ENCODE data around the gene NUP153. TPM values are rescaled to one million over a fixed set of nuclear protein-coding genes. Genes with fewer than 3 reads are reported as not detected.

Gene NUP153
- total RNA-seq, 2 experiments from 2014 or later = 72.5 to 88.0 TPM

- H2AFZ ChIP-seq (ENCODE audit: low read length) = no peak overlapping the region
- H3K27ac ChIP-seq (ENCODE audit: low read depth, low read length, poor library complexity, severe bottlenecking) = no peak overlapping the region
- H3K9me2 ChIP-seq (ENCODE audit: insufficient read depth, low read length) = no peaks in the 10 kb centered on the region
- H3K79me2 ChIP-seq (ENCODE audit: insufficient read depth, low read depth, low read length) = peaks cover 2% of the 10 kb centered on the region; the same call in 1 of the 2 replicates
- intact Hi-C loops (cut with micrococcal nuclease; ENCODE audit: unreplicated experiment) = no loop called here
- ChIA-PET CTCF (ENCODE audit: unreplicated experiment) (no interaction called here), POLR2A (interaction anchor here (1.2 kb wide), 1 partner anchor 111 kb away, joined by 6 read pairs; no protein-coding TSS in a partner anchor)
- no peak overlapping the region for H3K4me2 ChIP-seq (ENCODE audit: low read length)
- no peak overlapping the region for H3K4me3 ChIP-seq (ENCODE audit: low read depth, low read length, poor library complexity, severe bottlenecking)
- H3K4me1 ChIP-seq (ENCODE audit: insufficient read depth, low read length, poor library complexity, severe bottlenecking) = peaks cover 5% of the 10 kb centered on the region
- no TSS peak for BruUV-seq (replicated peaks)
- TF ChIP-seq EZH2phosphoT487 (IDR thresholded peaks at IDR 0.05; ENCODE audit: borderline replicate concordance, low read depth, low read length) = no peak
- TF ChIP-seq CTCF (conservative IDR thresholded peaks at IDR 0.05; ENCODE audit: low read length) = no peak
- H3K36me3 ChIP-seq (ENCODE audit: insufficient read depth, low read length) = no peaks in the 10 kb centered on the region
- no peaks in the 10 kb centered on the region for H4K20me1 ChIP-seq (ENCODE audit: insufficient read depth, low read length)
- H3K9me3 ChIP-seq (ENCODE audit: low read length) = no peaks in the 10 kb centered on the region
- DNase-seq (ENCODE audit: low spot score) = no peak
These were observed 110.6 kb downstream of the NUP153 start for GRCh38 chr6:17596085-17596484.

- Histone ChIP-seq H3K4me2 (ENCODE audit: low read length) (no peak overlapping the region), H3K4me1 (ENCODE audit: insufficient read depth, low read length, poor library complexity, severe bottlenecking) (no peaks in the 10 kb centered on the region), H3K36me3 (ENCODE audit: insufficient read depth, low read length) (no peaks in the 10 kb centered on the region), H3K27ac (ENCODE audit: low read depth, low read length, poor library complexity, severe bottlenecking) (no peak overlapping the region), H4K20me1 (ENCODE audit: insufficient read depth, low read length) (no peaks in the 10 kb centered on the region), H3K79me2 (ENCODE audit: insufficient read depth, low read depth, low read length) (no peaks in the 10 kb centered on the region), H3K9me3 (ENCODE audit: low read length) (no peaks in the 10 kb centered on the region), H3K4me3 (ENCODE audit: low read depth, low read length, poor library complexity, severe bottlenecking) (no peak overlapping the region), H2AFZ (ENCODE audit: low read length) (no peak overlapping the region), H3K9me2 (ENCODE audit: insufficient read depth, low read length) (no peaks in the 10 kb centered on the region)
- no peak for TF ChIP-seq CTCF (conservative IDR thresholded peaks at IDR 0.05; ENCODE audit: low read length)
- TF ChIP-seq EZH2phosphoT487 (IDR thresholded peaks at IDR 0.05; ENCODE audit: borderline replicate concordance, low read depth, low read length) = no peak
- intact Hi-C loops (cut with micrococcal nuclease; ENCODE audit: unreplicated experiment) = no loop called here
- DNase-seq (ENCODE audit: low spot score) = no peak
- BruUV-seq (replicated peaks) = no TSS peak
- ChIA-PET POLR2A (interaction anchor here (0.7 kb wide), 1 partner anchor 1269 kb away, joined by 7 read pairs; no protein-coding TSS in a partner anchor), CTCF (ENCODE audit: unreplicated experiment) (no interaction called here)
These were observed 113.5 kb downstream of the NUP153 start for GRCh38 chr6:17593246-17593645.

- H3K4me2 ChIP-seq (ENCODE audit: low read length) = no peak overlapping the region
- H3K79me2 ChIP-seq (ENCODE audit: insufficient read depth, low read depth, low read length) = no peaks in the 10 kb centered on the region
- ChIA-PET CTCF (ENCODE audit: unreplicated experiment) (no interaction called here), POLR2A (interaction anchor here (0.6 to 1.0 kb wide), 2 partner anchors 211 to 213 kb away, joined by 3 to 4 read pairs; no protein-coding TSS in a partner anchor)
- H3K36me3 ChIP-seq (ENCODE audit: insufficient read depth, low read length) = no peaks in the 10 kb centered on the region
- no peak overlapping the region for H3K27ac ChIP-seq (ENCODE audit: low read depth, low read length, poor library complexity, severe bottlenecking)
- no peak for DNase-seq (ENCODE audit: low spot score)
- BruUV-seq (replicated peaks) = no TSS peak
- H3K9me2 ChIP-seq (ENCODE audit: insufficient read depth, low read length) = no peaks in the 10 kb centered on the region
- H2AFZ ChIP-seq (ENCODE audit: low read length) = no peak overlapping the region
- TF ChIP-seq CTCF (conservative IDR thresholded peaks at IDR 0.05; ENCODE audit: low read length) (no peak), EZH2phosphoT487 (IDR thresholded peaks at IDR 0.05; ENCODE audit: borderline replicate concordance, low read depth, low read length) (no peak)
- no peaks in the 10 kb centered on the region for H3K9me3 ChIP-seq (ENCODE audit: low read length)
- H3K4me3 ChIP-seq (ENCODE audit: low read depth, low read length, poor library complexity, severe bottlenecking) = no peak overlapping the region
- H3K4me1 ChIP-seq (ENCODE audit: insufficient read depth, low read length, poor library complexity, severe bottlenecking) = no peaks in the 10 kb centered on the region
- no peaks in the 10 kb centered on the region for H4K20me1 ChIP-seq (ENCODE audit: insufficient read depth, low read length)
- intact Hi-C loops (cut with micrococcal nuclease; ENCODE audit: unreplicated experiment) = no loop called here
These were observed 115.4 kb downstream of the NUP153 start for GRCh38 chr6:17591287-17591686.

Measured in OCI-LY7 (cell line).